Activated T-cell treated with anti-CD3 and anti-CD28 coated beads, Interleukin-2, amount 50 U/mL, for 48 hours (primary cell): Measurements from ENCODE around the gene IBA57.
"Not testable (repeated sequence)": the region's sequence is repeated elsewhere in the genome, so short reads cannot be mapped to it uniquely, and the experiment has no call there.

ENCODE experiments used
- DNase-seq, 2 experiments: peaks; one replicate each; pipeline ENCODE4 v3.0.0-alpha.2; 2020

Gene IBA57

DNA sequence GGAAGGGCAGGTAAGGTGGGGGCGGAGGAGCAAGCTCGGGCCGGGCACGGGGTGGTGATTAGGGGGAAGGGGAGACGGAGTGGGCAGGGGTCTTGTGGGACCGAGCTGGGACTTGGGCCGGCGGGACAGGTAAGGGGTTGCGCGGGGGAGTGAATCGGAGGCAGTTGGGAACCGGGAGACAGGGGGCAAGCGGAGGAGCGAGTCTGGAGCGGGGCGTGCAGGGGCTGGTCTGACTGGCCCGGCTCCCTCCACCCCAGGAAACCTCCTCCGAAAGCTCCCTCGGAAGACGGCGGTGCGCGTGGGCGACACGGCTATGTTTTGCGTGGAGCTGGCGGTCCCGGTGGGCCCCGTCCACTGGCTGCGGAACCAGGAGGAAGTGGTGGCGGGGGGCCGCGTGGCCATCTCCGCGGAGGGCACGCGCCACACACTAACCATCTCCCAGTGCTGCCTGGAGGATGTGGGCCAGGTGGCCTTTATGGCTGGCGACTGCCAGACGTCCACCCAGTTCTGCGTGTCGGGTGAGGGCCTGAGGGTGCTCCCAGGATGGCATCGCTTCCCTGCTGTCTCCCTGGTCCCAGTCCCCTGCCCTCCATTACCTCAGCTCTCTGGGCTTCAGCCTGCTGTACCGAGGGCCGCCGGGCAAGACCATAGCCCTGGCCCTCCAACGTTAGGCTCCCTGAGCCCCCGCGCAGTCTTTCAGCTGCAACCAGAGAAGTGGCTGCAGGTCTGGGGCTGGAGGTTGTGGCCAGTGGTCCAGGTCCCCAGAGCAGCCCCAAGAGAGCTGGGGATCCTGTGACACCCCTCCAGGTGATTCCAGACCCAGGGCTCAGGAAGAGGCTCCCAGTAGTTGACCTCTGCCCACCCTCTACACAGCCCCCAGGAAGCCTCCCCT, 48.6 kb downstream of the IBA57 start:
- DNase-seq = no peak

- DNase-seq = peak in 1 of 2 experiments; percentile 15
Measured at GRCh38 chr1:228214921-228215662, 49.5 kb downstream of the IBA57 start.

- peak in 1 of 2 experiments; percentile 14 for DNase-seq
Measured at GRCh38 chr1:228215663-228216116, 50.1 kb downstream of the IBA57 start.

- peak in 1 of 2 experiments; percentile 11 for DNase-seq
Measured at GRCh38 chr1:228216371-228217320, 51.0 kb downstream of the IBA57 start.

DNA sequence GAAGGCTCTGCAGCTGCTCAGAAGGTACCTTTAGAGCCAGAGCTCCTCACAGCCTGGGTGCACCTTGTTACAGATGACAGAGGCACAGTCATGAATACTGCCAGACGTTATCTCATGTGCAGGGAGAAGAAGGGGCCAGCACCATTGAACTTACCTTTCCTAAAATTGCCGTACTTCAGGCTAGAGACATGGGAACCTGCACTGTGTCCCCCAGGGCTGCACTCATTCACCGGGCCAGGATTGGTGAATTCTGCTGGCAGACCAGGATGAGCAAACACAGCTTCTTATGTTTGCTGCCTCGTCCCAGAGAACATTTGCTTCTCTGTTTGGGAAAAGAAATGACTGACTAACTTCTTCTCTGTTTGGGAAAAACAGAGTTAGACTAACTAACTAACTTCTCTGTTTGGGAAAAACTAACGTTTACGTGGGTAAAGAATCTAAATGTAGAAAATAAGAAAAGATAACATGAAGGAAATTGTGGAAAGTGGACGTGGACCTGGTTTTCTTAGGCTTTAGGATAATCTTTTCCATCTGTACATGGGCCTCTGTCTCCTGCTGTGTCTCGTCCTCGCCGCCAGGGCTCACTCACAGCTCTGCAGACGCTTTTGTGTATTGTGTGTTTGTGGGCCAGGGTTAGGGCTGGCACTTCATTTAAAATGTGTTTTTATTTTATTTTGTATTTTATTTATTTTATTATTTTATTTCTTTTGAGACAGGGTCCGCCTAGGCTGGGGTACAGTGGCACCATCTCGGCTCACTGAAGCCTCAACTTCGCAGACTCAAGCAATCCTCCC, 52.1 kb downstream of the IBA57 start:
- peak in 1 of 2 experiments; percentile 4 for DNase-seq

GRCh38 chr1:228218513-228219244, 53.1 kb downstream of the IBA57 start:
- DNase-seq = peak in 1 of 2 experiments; percentile 9

GRCh38 chr1:228219245-228219961, 53.8 kb downstream of the IBA57 start:
- DNase-seq = peak in 1 of 2 experiments; percentile 11

GRCh38 chr1:228219962-228220780, 54.6 kb downstream of the IBA57 start:
- peak in 1 of 2 experiments; percentile 6 for DNase-seq

- not testable (repeated sequence) for DNase-seq
Measured at GRCh38 chr1:228221097-228221496, 55.5 kb downstream of the IBA57 start.

- DNase-seq = no peak
Measured at GRCh38 chr1:228222548-228222947, 56.9 kb downstream of the IBA57 start.

GRCh38 chr1:228224198-228225164, 58.9 kb downstream of the IBA57 start:
- DNase-seq = peak in 1 of 2 experiments; percentile 7

DNA sequence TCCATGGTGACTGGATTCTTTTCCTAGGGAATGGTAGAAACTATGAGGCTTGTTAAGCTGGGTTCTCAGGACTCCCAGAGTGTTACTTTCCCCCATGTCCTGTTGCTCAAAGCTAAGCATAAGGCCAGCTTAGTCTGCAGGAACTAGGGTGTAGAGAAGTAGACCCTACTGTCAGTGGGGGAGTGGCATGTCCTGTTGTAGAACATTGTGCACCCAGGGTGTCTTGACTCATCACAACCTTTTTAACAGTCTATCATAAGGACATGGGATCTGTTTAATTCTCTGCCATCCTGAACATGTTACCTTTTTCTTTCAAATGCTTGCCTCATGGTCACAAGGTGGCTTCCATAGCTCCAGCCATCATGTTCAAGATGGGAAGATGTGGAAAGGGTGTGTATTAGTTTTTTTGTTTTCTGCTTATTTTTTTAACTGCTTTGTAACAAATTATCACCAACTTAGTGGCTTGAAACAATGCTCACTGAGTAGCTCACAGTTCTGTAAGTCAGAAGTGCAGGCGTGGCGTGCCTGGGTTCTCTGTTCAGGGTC, 59.6 kb downstream of the IBA57 start:
- DNase-seq = peak in 1 of 2 experiments; percentile 2

DNA sequence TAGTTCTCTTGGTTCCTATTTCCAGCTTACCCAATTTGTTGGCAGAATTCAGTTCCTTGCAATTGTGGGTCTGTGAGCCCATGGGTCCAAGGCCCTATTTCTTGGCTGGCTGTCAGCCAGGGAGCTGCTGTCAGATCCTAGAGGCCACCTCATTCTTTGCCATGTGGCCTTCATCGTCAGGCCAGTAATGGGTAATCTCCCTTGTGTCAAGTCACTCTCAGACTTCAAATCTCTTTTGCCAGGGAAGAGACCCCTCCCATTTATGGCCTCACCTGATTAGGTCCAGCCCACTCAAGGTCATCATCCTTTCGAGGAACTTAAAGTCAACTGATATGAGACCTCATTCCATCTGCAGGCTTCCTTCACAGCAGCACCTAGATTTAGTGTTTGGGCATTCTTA, 60.1 kb downstream of the IBA57 start:
- DNase-seq = peak in 1 of 2 experiments; percentile 2

DNA sequence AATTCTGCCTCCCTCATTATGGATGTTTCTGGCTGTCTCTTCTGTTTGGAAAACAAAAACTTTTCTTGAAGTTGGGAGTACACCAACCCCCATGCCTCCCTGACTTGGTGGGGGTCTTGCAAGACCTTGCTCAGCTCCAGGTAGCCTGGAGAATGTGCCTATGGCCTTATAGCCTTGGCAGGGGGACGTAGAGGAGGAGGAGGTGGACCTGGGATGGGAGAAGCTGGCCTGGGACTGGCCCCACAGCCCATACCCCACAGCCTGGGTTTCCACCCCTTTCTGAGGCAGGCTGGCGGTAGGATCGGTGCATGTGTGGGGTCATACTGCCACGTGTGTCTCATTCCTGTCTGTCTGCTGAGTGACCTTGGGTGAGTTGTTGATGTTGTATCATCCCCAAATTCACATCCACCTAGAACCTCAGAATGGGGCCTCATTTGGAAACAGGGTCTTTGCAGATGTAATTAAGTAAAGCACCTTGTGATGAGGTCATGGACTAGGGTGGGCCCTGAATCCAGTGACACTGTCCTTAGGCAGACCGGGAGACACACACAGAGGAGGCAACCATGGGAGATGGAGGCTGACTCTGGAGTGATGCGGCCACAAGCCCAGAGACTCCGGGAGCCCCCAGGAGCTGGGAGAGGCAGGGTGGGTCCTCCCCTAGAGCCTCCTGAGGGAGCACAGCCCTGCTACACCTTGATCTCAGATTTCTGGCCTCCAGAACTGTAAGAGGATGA, 60.7 kb downstream of the IBA57 start:
- no peak for DNase-seq

- no peak for DNase-seq
Measured at GRCh38 chr1:228226956-228227791, 61.6 kb downstream of the IBA57 start.

- DNase-seq = peak in 1 of 2 experiments; percentile 12
Measured at GRCh38 chr1:228228147-228228546, 62.5 kb downstream of the IBA57 start.
